Parathyroid adenoma (tissue), 2 donors: ENCODE data around the gene ZNF500.

Source experiments
- H2AFZ ChIP-seq: fragments of 300-600 bp; sonication (generic); one replicate; pipeline ENCODE4 v1.7.0; 2017; ENCODE audit warnings: antibody characterized with exemption, mild to moderate bottlenecking
- H3K27ac ChIP-seq: fragments of 300-600 bp; sonication (generic); one replicate; pipeline ENCODE4 v1.7.0; 2017
- H3K27me3 ChIP-seq: fragments of 300-600 bp; sonication (generic); one replicate; pipeline ENCODE4 v1.7.0; 2017; ENCODE audit warnings: low read length; ENCODE audit not compliant: control insufficient read depth, insufficient read depth
- H3K36me3 ChIP-seq: fragments of 300-600 bp; sonication (generic); one replicate; pipeline ENCODE4 v1.7.0; 2017; ENCODE audit warnings: low read length; ENCODE audit not compliant: control insufficient read depth, insufficient read depth
- H3K4me1 ChIP-seq: fragments of 300-600 bp; sonication (generic); one replicate; pipeline ENCODE4 v1.7.0; 2017; ENCODE audit warnings: control low read depth
- H3K4me2 ChIP-seq: fragments of 300-600 bp; sonication (generic); one replicate; pipeline ENCODE4 v1.7.0; 2017; ENCODE audit warnings: low read length
- H3K4me3 ChIP-seq: fragments of 300-600 bp; sonication (generic); one replicate; pipeline ENCODE4 v1.7.0; 2017; ENCODE audit warnings: low read depth, low read length
- H3K79me2 ChIP-seq: fragments of 300-600 bp; sonication (generic); one replicate; pipeline ENCODE4 v1.7.0; 2017; ENCODE audit warnings: control low read depth
- H3K9ac ChIP-seq: fragments of 300-600 bp; sonication (generic); one replicate; pipeline ENCODE4 v1.7.0; 2017; ENCODE audit warnings: mild to moderate bottlenecking
- H3K9me3 ChIP-seq: fragments of 300-600 bp; sonication (generic); one replicate; pipeline ENCODE4 v1.7.0; 2017; ENCODE audit warnings: low read length; ENCODE audit not compliant: control insufficient read depth
- TF ChIP-seq, protein P1 (sequence below): fragments of 300-600 bp; sonication (generic); IDR thresholded peaks from one replicate; pipeline ENCODE4 v1.7.0; 2017; ENCODE audit warnings: antibody characterized with exemption, mild to moderate bottlenecking
- donor health status: primary hyperparathyroidism.

ZNF500 gene

GRCh38 chr16:4800290-4801041, 33.5 kb upstream of the ZNF500 start:
- no peaks in the 10 kb centered on the region for H3K9me3 ChIP-seq
- no peak overlapping the region for H2AFZ ChIP-seq
- no peak overlapping the region for H3K4me3 ChIP-seq
- H3K9ac ChIP-seq = no peak overlapping the region
- TF ChIP-seq, protein P1, sequence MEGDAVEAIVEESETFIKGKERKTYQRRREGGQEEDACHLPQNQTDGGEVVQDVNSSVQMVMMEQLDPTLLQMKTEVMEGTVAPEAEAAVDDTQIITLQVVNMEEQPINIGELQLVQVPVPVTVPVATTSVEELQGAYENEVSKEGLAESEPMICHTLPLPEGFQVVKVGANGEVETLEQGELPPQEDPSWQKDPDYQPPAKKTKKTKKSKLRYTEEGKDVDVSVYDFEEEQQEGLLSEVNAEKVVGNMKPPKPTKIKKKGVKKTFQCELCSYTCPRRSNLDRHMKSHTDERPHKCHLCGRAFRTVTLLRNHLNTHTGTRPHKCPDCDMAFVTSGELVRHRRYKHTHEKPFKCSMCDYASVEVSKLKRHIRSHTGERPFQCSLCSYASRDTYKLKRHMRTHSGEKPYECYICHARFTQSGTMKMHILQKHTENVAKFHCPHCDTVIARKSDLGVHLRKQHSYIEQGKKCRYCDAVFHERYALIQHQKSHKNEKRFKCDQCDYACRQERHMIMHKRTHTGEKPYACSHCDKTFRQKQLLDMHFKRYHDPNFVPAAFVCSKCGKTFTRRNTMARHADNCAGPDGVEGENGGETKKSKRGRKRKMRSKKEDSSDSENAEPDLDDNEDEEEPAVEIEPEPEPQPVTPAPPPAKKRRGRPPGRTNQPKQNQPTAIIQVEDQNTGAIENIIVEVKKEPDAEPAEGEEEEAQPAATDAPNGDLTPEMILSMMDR = no peak
- H3K79me2 ChIP-seq = no peaks in the 10 kb centered on the region
- no peaks in the 10 kb centered on the region for H3K27me3 ChIP-seq
- H3K4me2 ChIP-seq = no peak overlapping the region
- H3K27ac ChIP-seq = no peak overlapping the region
- H3K4me1 ChIP-seq = peaks cover 10% of the 10 kb centered on the region
- no peaks in the 10 kb centered on the region for H3K36me3 ChIP-seq

DNA sequence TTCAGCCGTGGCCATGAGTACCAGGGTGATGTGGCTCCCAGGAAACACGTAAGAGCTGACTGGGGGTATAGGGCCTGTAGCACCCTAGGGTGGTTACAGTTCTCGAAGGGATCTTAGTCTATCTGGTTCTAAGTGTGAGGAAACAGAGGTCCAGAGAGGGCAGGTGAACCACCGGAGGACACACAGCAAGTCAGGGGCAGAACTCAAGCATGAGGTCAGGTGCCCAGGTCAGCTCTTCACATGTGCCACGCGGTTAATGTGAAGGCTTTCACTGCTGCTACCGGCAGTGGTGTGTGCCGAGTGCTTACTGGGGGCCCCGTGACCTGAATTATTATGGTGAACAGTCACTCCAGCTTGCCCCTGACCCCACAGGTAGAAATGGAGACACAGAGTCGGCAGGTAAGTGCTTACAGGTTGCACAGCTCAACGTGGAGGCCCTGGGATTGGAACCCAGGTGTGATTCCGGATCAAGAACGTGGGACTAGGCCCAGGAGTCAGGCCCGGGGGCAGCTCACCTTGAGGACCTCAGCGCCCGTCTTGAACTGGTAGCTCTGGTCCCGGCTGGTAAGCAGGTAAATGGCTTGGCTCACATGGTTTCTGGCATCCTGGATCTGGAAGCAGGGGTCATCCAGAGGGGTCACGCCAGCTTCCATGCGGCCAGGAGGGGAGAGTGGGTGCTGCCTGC, 32.4 kb upstream of the ZNF500 start:
- TF ChIP-seq, protein P1 = no peak
- H3K9me3 ChIP-seq = no peaks in the 10 kb centered on the region
- H2AFZ ChIP-seq = no peak overlapping the region
- peaks cover 10% of the 10 kb centered on the region for H3K4me1 ChIP-seq
- H3K4me2 ChIP-seq = no peak overlapping the region
- no peaks in the 10 kb centered on the region for H3K27me3 ChIP-seq
- no peak overlapping the region for H3K4me3 ChIP-seq
- no peak overlapping the region for H3K27ac ChIP-seq
- H3K36me3 ChIP-seq = no peaks in the 10 kb centered on the region
- no peak overlapping the region for H3K9ac ChIP-seq
- no peaks in the 10 kb centered on the region for H3K79me2 ChIP-seq

GRCh38 chr16:4798456-4798855, 31.5 kb upstream of the ZNF500 start:
- Histone ChIP-seq H3K36me3 (no peaks in the 10 kb centered on the region), H3K27me3 (no peaks in the 10 kb centered on the region), H3K4me1 (peaks cover 10% of the 10 kb centered on the region), H3K9me3 (no peaks in the 10 kb centered on the region), H3K4me3 (no peak overlapping the region), H2AFZ (no peak overlapping the region), H3K4me2 (no peak overlapping the region), H3K27ac (no peak overlapping the region), H3K9ac (no peak overlapping the region), H3K79me2 (no peaks in the 10 kb centered on the region)
- TF ChIP-seq, protein P1 = no peak

- H3K27ac ChIP-seq = no peak overlapping the region
- H3K4me1 ChIP-seq = peaks cover 6% of the 10 kb centered on the region
- H3K9ac ChIP-seq = no peak overlapping the region
- H3K4me2 ChIP-seq = no peak overlapping the region
- no peaks in the 10 kb centered on the region for H3K79me2 ChIP-seq
- no peaks in the 10 kb centered on the region for H3K27me3 ChIP-seq
- no peak overlapping the region for H2AFZ ChIP-seq
- no peaks in the 10 kb centered on the region for H3K36me3 ChIP-seq
- no peaks in the 10 kb centered on the region for H3K9me3 ChIP-seq
- no peak overlapping the region for H3K4me3 ChIP-seq
- TF ChIP-seq, protein P1 = no peak
Measured at GRCh38 chr16:4797805-4798252, 30.9 kb upstream of the ZNF500 start.
